ENCODE measurements around the gene ABL1. TPM values are rescaled to one million over a fixed set of nuclear protein-coding genes. Genes with fewer than 3 reads are reported as not detected.
A peak's percentile ranks its signal among the peaks of the same experiment; 100 is the strongest.

The ABL1 gene
- total and polyA plus RNA-seq, 2 of the 13 experiments (the other 11 are each of a cell fraction or from before 2014, with no cell fraction given) = 10.8 to 20.4 TPM

DNA sequence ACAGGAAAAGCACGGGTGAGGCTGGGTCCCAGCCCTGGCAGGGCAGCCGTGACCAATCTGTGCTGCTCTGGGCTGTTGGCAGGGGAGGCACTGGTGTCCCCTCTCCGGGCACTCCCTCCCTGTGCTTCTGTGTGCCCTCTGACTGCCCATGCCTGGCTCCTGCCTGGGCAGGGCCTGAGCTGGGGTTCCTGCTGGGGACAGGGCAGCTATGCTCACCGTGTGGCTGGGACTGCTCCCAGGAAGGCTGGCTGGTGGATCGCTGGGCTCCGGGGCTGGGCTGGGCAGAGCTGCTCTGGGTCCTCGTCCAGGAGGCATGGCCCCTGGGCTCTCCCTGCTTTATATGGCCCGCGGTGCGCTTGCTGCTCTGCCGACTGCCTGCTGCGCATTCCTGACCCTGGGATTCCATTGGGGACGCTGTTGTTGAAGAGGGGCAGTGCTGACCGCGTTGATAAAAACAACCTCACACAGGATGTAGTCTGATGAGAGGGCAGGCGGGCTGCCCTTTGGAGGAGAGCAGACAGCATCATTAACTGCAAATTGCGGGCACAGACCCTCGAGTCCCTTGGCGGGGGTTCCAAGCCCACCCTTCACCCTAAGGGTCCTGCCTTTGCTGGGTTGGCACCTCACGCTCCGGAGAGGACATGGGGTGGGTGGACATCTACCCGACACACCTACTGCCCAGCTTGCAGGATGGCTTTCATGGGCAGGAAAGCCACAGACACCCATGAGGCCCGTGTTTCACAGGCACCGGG lies 60.6 kb downstream of the ABL1 start:
- 56% methylated on average over 8 of the region's 24 CpGs for WGBS (ENCODE audit: low lambda C conversion rate)
- in situ Hi-C loops (cut with HindIII; ENCODE audit: extremely low pct_ligation_motif_present, low pct_unique_long_range_greater_than_20kb) (loop anchor here (5.0 to 10.0 kb wide), 2 partner anchors 47 to 99 kb away; no protein-coding TSS in a partner anchor), intact Hi-C loops (cut with micrococcal nuclease; ENCODE audit: unreplicated experiment) (loop anchor here (1.0 kb wide), 1 partner anchor 46 kb away; no protein-coding TSS in a partner anchor)
- no peak overlapping the region for H3K9ac ChIP-seq (ENCODE audit: insufficient read depth, low read depth, low read length)
- no peak overlapping the region for H3K27ac ChIP-seq (ENCODE audit: extremely low read length, insufficient read depth, low read length)
- H3K9me3 ChIP-seq (ENCODE audit: low read length) = no peaks in the 10 kb centered on the region
- no peaks in the 10 kb centered on the region for H4K20me1 ChIP-seq (ENCODE audit: insufficient read depth, low read length)
- no peak for FAIRE-seq
- H3K27me3 ChIP-seq (ENCODE audit: control insufficient read depth in 1 of 2, insufficient read depth in 2 of 2, low read length in 2 of 2) = peaks cover 12 to 40% of the 10 kb centered on the region in 2 experiments; a peak in 4 of 5 replicates
- H3K36me3 ChIP-seq (replicated peaks in 1 of 2; ENCODE audit: control insufficient read depth in 1 of 2, insufficient read depth in 2 of 2, low read length in 2 of 2) = no peaks in the 10 kb centered on the region; a peak in 1 of 5 replicates
- no peaks in the 10 kb centered on the region for H3K79me2 ChIP-seq (ENCODE audit: insufficient read depth, low read length)
- ChIA-PET POLR2A (no interaction called here), CTCF (ENCODE audit: low intra/inter-chr PET ratio, low total read pairs) (interaction anchor here (1.8 kb wide), 1 partner anchor 45 kb away, joined by 13 read pairs; no protein-coding TSS in a partner anchor)
- no peak overlapping the region for H3K4me2 ChIP-seq (ENCODE audit: low read depth, low read length)
- no peak overlapping the region for H2AFZ ChIP-seq (ENCODE audit: low read length)
- no peaks in the 10 kb centered on the region for H3K4me1 ChIP-seq (ENCODE audit: insufficient read depth, low read length)
- DNase-seq (ENCODE audit: low spot score) = no peak
- peak; percentile 16 for ATAC-seq
- no TSS peak for BruUV-seq (replicated peaks)
- TF ChIP-seq, protein P1, sequence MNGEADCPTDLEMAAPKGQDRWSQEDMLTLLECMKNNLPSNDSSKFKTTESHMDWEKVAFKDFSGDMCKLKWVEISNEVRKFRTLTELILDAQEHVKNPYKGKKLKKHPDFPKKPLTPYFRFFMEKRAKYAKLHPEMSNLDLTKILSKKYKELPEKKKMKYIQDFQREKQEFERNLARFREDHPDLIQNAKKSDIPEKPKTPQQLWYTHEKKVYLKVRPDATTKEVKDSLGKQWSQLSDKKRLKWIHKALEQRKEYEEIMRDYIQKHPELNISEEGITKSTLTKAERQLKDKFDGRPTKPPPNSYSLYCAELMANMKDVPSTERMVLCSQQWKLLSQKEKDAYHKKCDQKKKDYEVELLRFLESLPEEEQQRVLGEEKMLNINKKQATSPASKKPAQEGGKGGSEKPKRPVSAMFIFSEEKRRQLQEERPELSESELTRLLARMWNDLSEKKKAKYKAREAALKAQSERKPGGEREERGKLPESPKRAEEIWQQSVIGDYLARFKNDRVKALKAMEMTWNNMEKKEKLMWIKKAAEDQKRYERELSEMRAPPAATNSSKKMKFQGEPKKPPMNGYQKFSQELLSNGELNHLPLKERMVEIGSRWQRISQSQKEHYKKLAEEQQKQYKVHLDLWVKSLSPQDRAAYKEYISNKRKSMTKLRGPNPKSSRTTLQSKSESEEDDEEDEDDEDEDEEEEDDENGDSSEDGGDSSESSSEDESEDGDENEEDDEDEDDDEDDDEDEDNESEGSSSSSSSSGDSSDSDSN (CRISPR knock-in tag; IDR thresholded peaks at IDR 0.05) = no peak
- TF ChIP-seq AGO2 (optimal IDR thresholded peaks at IDR 0.05; ENCODE audit: low read depth, low read length) = peak; percentile 61
- no peak overlapping the region for H3K4me3 ChIP-seq (replicated peaks in 1 of 3; ENCODE audit: insufficient read depth in 1 of 3, low read depth in 2 of 3, low read length in 3 of 3)

Measured in HepG2 (cell line).